PC-9 (cell line): ENCODE results near the gene FNDC3B. TPM values are rescaled to one million over a fixed set of nuclear protein-coding genes. Genes with fewer than 3 reads are reported as not detected.

Experiments
- BruUV-seq: library from RNA; stranded (reverse); fragments of 400-500 nt; replicated peaks from 2 replicates; lab custom pipeline; 2021; lab: Mats Ljungman, UMichigan
- CTCF ChIA-PET: fragments of 300-600 bp; sonication (Branson Sonifier 250); formaldehyde crosslinking; loops from one replicate; lab custom pipeline; 2022; ENCODE audit warnings: antibody characterized with exemption; lab: Charles Lee
- POLR2A ChIA-PET: fragments of 300-600 bp; sonication (Branson Sonifier 250); formaldehyde crosslinking; loops from one replicate; lab custom pipeline; 2022; ENCODE audit warnings: antibody characterized with exemption; ENCODE audit not compliant: unreplicated experiment; lab: Charles Lee
- DNase-seq, 2 experiments: peaks; one replicate each; pipeline versions ENCODE4 v3.0.0 to v3.0.0-alpha.2; 2015 to 2022; ENCODE audit warnings: mixed read lengths in 1 of 2
- H2AFZ ChIP-seq: fragments of 200-600 bp; sonication (generic); 2 replicates; pipeline ENCODE4 v1.8.1; 2017; ENCODE audit warnings: antibody characterized with exemption
- H3F3A ChIP-seq: fragments of 200-600 bp; sonication (generic); 2 replicates; pipeline ENCODE4 v1.8.1; 2017; ENCODE audit warnings: antibody characterized with exemption, mild to moderate bottlenecking, low read depth; ENCODE audit not compliant: insufficient read depth
- H3K27ac ChIP-seq: fragments of 200-600 bp; sonication (generic); 2 replicates; pipeline ENCODE4 v1.6.1; 2016; ENCODE audit warnings: mixed run types
- H3K27me3 ChIP-seq: fragments of 200-600 bp; sonication (generic); 2 replicates; pipeline ENCODE4 v1.6.1; 2016; ENCODE audit warnings: low read depth, mixed run types; ENCODE audit not compliant: insufficient read depth
- H3K36me3 ChIP-seq: fragments of 200-600 bp; sonication (generic); 2 replicates; pipeline ENCODE4 v1.6.1; 2016; ENCODE audit warnings: low read depth, mixed run types
- H3K4me1 ChIP-seq: fragments of 200-600 bp; sonication (generic); replicated peaks from 2 replicates; pipeline ENCODE4 v1.6.1; 2016; ENCODE audit warnings: mixed run types; ENCODE audit not compliant: insufficient read depth
- H3K4me2 ChIP-seq: fragments of 200-600 bp; sonication (generic); 2 replicates; pipeline ENCODE4 v1.6.1; 2017; ENCODE audit warnings: mixed run types
- H3K4me3 ChIP-seq: fragments of 200-600 bp; sonication (generic); 2 replicates; pipeline ENCODE4 v1.6.1; 2016; ENCODE audit warnings: mixed run types
- H3K79me2 ChIP-seq: fragments of 200-600 bp; sonication (generic); 2 replicates; pipeline ENCODE4 v1.6.1; 2017; ENCODE audit warnings: low read depth, mixed run types
- H3K9me2 ChIP-seq: fragments of 200-600 bp; sonication (generic); 2 replicates; pipeline ENCODE4 v1.8.1; 2017; ENCODE audit warnings: mild to moderate bottlenecking; ENCODE audit not compliant: insufficient read depth
- H3K9me3 ChIP-seq: fragments of 200-600 bp; sonication (generic); 2 replicates; pipeline ENCODE4 v1.8.1; 2016; ENCODE audit warnings: low read depth; ENCODE audit not compliant: insufficient read depth
- H4K20me1 ChIP-seq: fragments of 200-600 bp; sonication (generic); 2 replicates; pipeline ENCODE4 v1.8.1; 2017; ENCODE audit not compliant: insufficient read depth
- CTCF ChIP-seq: fragments of 200-600 bp; sonication (generic); conservative IDR thresholded peaks from 2 replicates; pipeline ENCODE4 v1.6.1; 2017; ENCODE audit warnings: mixed run types, antibody characterized with exemption, mild to moderate bottlenecking, moderate library complexity
- EZH2 ChIP-seq: fragments of 200-600 bp; sonication (generic); IDR thresholded peaks from 2 replicates; pipeline ENCODE4 v1.8.0; 2017; ENCODE audit warnings: antibody characterized with exemption, low read depth
- intact Hi-C: fragments of 100-400 bp; cut with micrococcal nuclease; formaldehyde crosslinking; loops from one replicate; pipeline ENCODE4 v1.10.0; 2022; ENCODE audit not compliant: unreplicated experiment
- total RNA-seq: library from RNA; stranded (reverse); gene quantifications from 2 replicates; pipeline ENCODE4 v1.2.3, GENCODE V29; 2021

The FNDC3B gene
- total RNA-seq, 1 experiment from 2014 or later: 106 TPM

DNA sequence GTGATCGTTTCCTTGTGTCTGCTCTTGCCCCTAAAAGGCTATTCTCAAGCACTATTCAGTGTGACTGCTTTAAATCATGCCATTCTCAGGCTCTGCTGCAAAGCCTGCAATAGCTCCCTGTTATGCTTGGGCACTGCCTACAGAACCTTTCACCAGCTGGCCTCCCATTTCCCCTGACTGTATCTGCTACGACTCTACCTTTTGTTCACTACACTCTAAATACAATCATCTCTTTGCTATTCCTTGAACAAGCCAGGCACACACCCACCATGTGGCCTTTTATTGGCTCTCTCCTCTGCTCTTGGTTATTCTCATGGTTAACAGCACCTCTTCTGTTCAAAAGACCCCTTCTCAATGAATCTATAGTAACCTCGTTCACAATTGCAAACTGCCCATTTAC, 29.6 kb upstream of the FNDC3B start:
- no peak overlapping the region for H3K27ac ChIP-seq
- no peaks in the 10 kb centered on the region for H3K36me3 ChIP-seq
- H3K4me1 ChIP-seq: peaks cover 10% of the 10 kb centered on the region; the same call in 1 of the 2 replicates
- no peak overlapping the region for H3K4me2 ChIP-seq
- no peak for TF ChIP-seq EZH2
- TF ChIP-seq CTCF: no peak
- POLR2A ChIA-PET: no interaction called here
- no TSS peak for BruUV-seq
- no peak overlapping the region for H2AFZ ChIP-seq
- H3K79me2 ChIP-seq: no peaks in the 10 kb centered on the region
- peaks cover 8% of the 10 kb centered on the region; the same call in 1 of the 2 replicates for H3F3A ChIP-seq
- CTCF ChIA-PET: no interaction called here
- H4K20me1 ChIP-seq: no peaks in the 10 kb centered on the region
- H3K27me3 ChIP-seq: no peaks in the 10 kb centered on the region
- intact Hi-C loops: no loop called here
- no peaks in the 10 kb centered on the region for H3K9me3 ChIP-seq
- DNase-seq: no peak
- no peak overlapping the region for H3K4me3 ChIP-seq
- H3K9me2 ChIP-seq: no peaks in the 10 kb centered on the region

DNA sequence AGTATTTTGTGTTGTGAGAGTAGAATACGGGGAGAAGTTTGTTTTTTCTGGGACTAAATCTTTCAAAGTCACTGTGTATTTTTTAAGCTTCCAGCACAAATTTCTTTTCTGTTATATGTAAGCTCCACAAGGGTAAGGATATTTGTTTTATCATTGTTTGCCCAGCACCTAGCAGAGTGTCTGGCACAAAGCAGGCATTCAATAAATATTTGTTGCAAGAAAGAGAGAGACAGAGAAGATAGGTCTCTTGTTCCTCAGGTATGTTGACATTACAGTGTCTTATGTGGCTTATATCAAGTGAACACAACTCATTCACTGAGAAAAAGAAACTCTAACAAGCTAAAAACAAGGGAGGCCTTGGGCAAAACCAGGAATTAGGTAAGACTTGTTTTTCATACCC, 26.6 kb upstream of the FNDC3B start:
- DNase-seq: no peak
- Histone ChIP-seq H3K79me2 (no peaks in the 10 kb centered on the region), H3K4me1 (peaks cover 7% of the 10 kb centered on the region; the same call in 1 of the 2 replicates), H2AFZ (peak overlapping the region; percentile 34; the same call in 1 of the 2 replicates), H3K27me3 (no peaks in the 10 kb centered on the region), H3K4me2 (no peak overlapping the region), H3K9me2 (no peaks in the 10 kb centered on the region), H3K36me3 (no peaks in the 10 kb centered on the region), H3F3A (peaks cover 8% of the 10 kb centered on the region; the same call in 1 of the 2 replicates), H3K9me3 (peaks cover 3% of the 10 kb centered on the region), H4K20me1 (no peaks in the 10 kb centered on the region), H3K4me3 (no peak overlapping the region), H3K27ac (0 out of 2 replicates have a peak overlapping the region, but pooled peaks have one; percentile 18)
- ChIA-PET CTCF (interaction anchor here (0.6 kb wide), 1 partner anchor 504 kb away, joined by 9 read pairs; no protein-coding TSS in a partner anchor), POLR2A (no interaction called here)
- BruUV-seq: no TSS peak
- TF ChIP-seq EZH2 (no peak), CTCF (no peak)
- intact Hi-C loops: no loop called here

DNA sequence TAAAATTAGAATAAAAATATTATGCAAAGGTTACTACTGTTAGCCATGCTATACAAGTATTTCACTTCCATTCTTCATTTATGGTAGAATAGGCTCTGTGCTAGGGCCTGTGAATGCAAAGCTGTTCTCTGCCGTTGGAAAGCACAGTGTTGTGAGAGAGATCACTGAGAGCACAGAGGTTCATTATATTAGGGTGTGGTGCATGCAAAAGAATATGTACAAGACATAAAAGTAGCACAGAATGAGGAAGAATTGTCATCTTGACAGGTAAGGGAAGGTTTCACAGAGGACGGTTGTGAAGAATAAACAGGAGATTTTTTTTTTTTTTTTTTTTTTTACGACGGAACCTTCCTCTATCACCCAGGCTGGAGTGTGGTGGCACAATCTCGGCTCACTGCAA, 25.2 kb upstream of the FNDC3B start:
- POLR2A ChIA-PET: no interaction called here
- Histone ChIP-seq H3K4me1 (peaks cover 7% of the 10 kb centered on the region; the same call in 1 of the 2 replicates), H3K79me2 (no peaks in the 10 kb centered on the region), H3K9me3 (peaks cover 6% of the 10 kb centered on the region), H3F3A (peaks cover 8% of the 10 kb centered on the region; the same call in 1 of the 2 replicates), H3K27me3 (no peaks in the 10 kb centered on the region), H3K36me3 (no peaks in the 10 kb centered on the region), H3K4me3 (no peak overlapping the region), H3K27ac (no peak overlapping the region), H2AFZ (no peak overlapping the region), H3K4me2 (no peak overlapping the region), H4K20me1 (no peaks in the 10 kb centered on the region), H3K9me2 (no peaks in the 10 kb centered on the region)
- CTCF ChIA-PET: no interaction called here
- intact Hi-C loops: no loop called here
- TF ChIP-seq EZH2: no peak
- no peak for TF ChIP-seq CTCF
- no peak for DNase-seq
- BruUV-seq: no TSS peak
